Gastroesophageal sphincter (tissue), 3 donors: Measurements from ENCODE around the gene CRYBA4.

ENCODE experiments used
- POLR2AphosphoS5 ChIP-seq: sonication (generic); formaldehyde crosslinking; IDR thresholded peaks from one replicate; pipeline ENCODE4 v1.6.1; 2017; ENCODE audit warnings: antibody characterized with exemption
- TF ChIP-seq, protein P1 (sequence below), 4 experiments: fragments of 200-600 bp in 2 of 4; fragments of 450-650 bp in 2 of 4; sonication (generic) in 1 of 4; IDR thresholded peaks; one replicate each; pipeline ENCODE4 v1.5.1; 2017 to 2019; ENCODE audit warnings: antibody characterized with exemption in 4 of 4, mild to moderate bottlenecking in 2 of 4, moderate library complexity in 2 of 4

DNA sequence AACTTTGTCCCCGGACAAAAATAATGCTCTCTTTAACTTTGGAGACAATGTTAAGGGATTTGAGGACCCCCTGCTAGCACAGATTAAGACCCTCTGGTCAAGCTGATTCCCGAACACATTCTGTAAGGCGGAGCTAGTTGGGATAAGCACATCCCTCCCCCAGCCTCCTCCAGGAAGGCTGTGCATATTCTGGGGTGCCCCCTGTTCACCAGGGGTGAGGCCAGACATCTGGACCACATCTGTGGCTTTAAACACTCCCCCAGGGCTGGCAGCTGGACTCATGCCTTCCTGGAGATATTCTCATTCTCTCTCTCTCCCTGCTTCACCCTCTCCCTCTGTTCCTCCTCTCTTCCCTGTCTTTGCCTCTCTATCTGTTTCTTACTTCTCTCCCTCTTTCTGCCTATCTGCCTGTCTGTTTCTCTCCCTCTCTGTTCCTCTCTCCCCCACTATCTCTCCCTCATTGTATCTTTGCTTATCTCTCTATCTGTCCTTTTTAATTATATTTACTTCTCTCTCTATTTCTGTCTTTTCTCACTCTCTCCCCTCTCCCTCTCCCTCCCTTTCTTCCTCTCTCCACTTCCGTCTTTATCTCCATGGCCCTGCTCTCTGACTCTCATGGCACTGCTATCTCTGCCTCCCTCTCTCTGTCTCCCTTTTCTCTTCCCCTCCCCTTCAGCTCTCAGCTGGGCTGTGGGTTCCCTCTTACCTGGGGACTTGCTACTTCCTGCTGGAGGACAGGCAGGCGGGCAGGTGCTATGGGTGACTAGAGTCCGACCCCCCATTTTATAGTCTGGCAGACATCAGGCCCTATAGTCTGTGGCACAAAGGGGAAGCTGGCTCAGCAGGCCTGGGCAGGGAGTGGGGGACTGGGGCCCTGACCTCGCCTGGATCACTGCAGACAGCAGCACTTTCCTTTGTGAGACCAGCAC is 4.2 kb upstream of the CRYBA4 start, which contains the start of gene CRYBB1:
- TF ChIP-seq, protein P1, sequence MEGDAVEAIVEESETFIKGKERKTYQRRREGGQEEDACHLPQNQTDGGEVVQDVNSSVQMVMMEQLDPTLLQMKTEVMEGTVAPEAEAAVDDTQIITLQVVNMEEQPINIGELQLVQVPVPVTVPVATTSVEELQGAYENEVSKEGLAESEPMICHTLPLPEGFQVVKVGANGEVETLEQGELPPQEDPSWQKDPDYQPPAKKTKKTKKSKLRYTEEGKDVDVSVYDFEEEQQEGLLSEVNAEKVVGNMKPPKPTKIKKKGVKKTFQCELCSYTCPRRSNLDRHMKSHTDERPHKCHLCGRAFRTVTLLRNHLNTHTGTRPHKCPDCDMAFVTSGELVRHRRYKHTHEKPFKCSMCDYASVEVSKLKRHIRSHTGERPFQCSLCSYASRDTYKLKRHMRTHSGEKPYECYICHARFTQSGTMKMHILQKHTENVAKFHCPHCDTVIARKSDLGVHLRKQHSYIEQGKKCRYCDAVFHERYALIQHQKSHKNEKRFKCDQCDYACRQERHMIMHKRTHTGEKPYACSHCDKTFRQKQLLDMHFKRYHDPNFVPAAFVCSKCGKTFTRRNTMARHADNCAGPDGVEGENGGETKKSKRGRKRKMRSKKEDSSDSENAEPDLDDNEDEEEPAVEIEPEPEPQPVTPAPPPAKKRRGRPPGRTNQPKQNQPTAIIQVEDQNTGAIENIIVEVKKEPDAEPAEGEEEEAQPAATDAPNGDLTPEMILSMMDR (IDR thresholded peaks at IDR 0.05): no peak
- TF ChIP-seq POLR2AphosphoS5: no peak
